Neural crest cell (in vitro differentiated cells): ENCODE measurements around the gene ADAM29. TPM values are rescaled to one million over a fixed set of nuclear protein-coding genes. Genes with fewer than 3 reads are reported as not detected.

ENCODE experiments used
- DNase-seq: peaks from one replicate; pipeline ENCODE4 v3.0.0; 2021; ENCODE audit warnings: low read depth, mixed read lengths, low spot score
- H3K27ac Mint-ChIP-seq: one replicate; pipeline ENCODE4 v1.8.0; 2021; ENCODE audit warnings: mild to moderate bottlenecking, mixed read lengths; ENCODE audit not compliant: unreplicated experiment
- H3K27me3 Mint-ChIP-seq: 2 replicates; pipeline ENCODE4 v1.8.0; 2021; ENCODE audit warnings: low read depth, mild to moderate bottlenecking, mixed read lengths
- H3K36me3 Mint-ChIP-seq: 2 replicates; pipeline ENCODE4 v1.8.0; 2021; ENCODE audit warnings: low read depth, mild to moderate bottlenecking, mixed read lengths
- H3K4me1 Mint-ChIP-seq: 2 replicates; pipeline ENCODE4 v1.8.0; 2021; ENCODE audit warnings: mixed read lengths
- H3K4me3 Mint-ChIP-seq: one replicate; pipeline ENCODE4 v1.8.0; 2021; ENCODE audit warnings: mild to moderate bottlenecking, mixed read lengths
- H3K9me3 Mint-ChIP-seq: 2 replicates; pipeline ENCODE4 v1.8.0; 2021; ENCODE audit warnings: mixed read lengths
- CTCF ChIP-seq: fragments of 200-600 bp; sonication (generic); conservative IDR thresholded peaks from 2 replicates; pipeline ENCODE4 v1.5.0; 2021; ENCODE audit warnings: antibody characterized with exemption, mild to moderate bottlenecking
- total RNA-seq: library from RNA; stranded (reverse); gene quantifications from 2 replicates; pipeline ENCODE4 v1.2.1, GENCODE V29; 2021

Gene ADAM29
- total RNA-seq, 1 donor from 2014 or later, result not detected

GRCh38 chr4:174912919-174913543, 5.1 kb upstream of the ADAM29 start:
- no peaks in the 10 kb centered on the region for H3K4me1 Mint-ChIP-seq
- H3K27me3 Mint-ChIP-seq, result no peaks in the 10 kb centered on the region
- H3K4me3 Mint-ChIP-seq, result no peak overlapping the region
- TF ChIP-seq CTCF, result no peak
- peaks cover 4% of the 10 kb centered on the region for H3K9me3 Mint-ChIP-seq
- no peaks in the 10 kb centered on the region for H3K36me3 Mint-ChIP-seq
- H3K27ac Mint-ChIP-seq, result no peak overlapping the region
- DNase-seq, result no peak

- Mint-ChIP-seq H3K9me3 (no peaks in the 10 kb centered on the region), H3K4me1 (no peaks in the 10 kb centered on the region), H3K36me3 (no peaks in the 10 kb centered on the region), H3K27me3 (no peaks in the 10 kb centered on the region), H3K4me3 (no peak overlapping the region), H3K27ac (no peak overlapping the region)
- no peak for DNase-seq
- TF ChIP-seq CTCF, result no peak
These were observed 1.8 kb downstream of the ADAM29 start for GRCh38 chr4:174919886-174920423.

- no peaks in the 10 kb centered on the region for H3K4me1 Mint-ChIP-seq
- no peaks in the 10 kb centered on the region for H3K9me3 Mint-ChIP-seq
- no peak for TF ChIP-seq CTCF
- no peak overlapping the region for H3K4me3 Mint-ChIP-seq
- no peaks in the 10 kb centered on the region for H3K36me3 Mint-ChIP-seq
- no peaks in the 10 kb centered on the region for H3K27me3 Mint-ChIP-seq
- no peak overlapping the region for H3K27ac Mint-ChIP-seq
- no peak for DNase-seq
These were observed 8.8 kb downstream of the ADAM29 start for GRCh38 chr4:174926958-174927357.

GRCh38 chr4:174928174-174928573, 10.0 kb downstream of the ADAM29 start:
- Mint-ChIP-seq H3K4me3 (no peak overlapping the region), H3K27ac (no peak overlapping the region), H3K9me3 (no peaks in the 10 kb centered on the region), H3K36me3 (no peaks in the 10 kb centered on the region), H3K4me1 (no peaks in the 10 kb centered on the region), H3K27me3 (no peaks in the 10 kb centered on the region)
- no peak for DNase-seq
- TF ChIP-seq CTCF, result no peak

- no peaks in the 10 kb centered on the region for H3K9me3 Mint-ChIP-seq
- DNase-seq, result no peak
- no peak for TF ChIP-seq CTCF
- H3K27me3 Mint-ChIP-seq, result no peaks in the 10 kb centered on the region
- H3K27ac Mint-ChIP-seq, result no peak overlapping the region
- H3K4me3 Mint-ChIP-seq, result no peak overlapping the region
- H3K36me3 Mint-ChIP-seq, result no peaks in the 10 kb centered on the region
- H3K4me1 Mint-ChIP-seq, result no peaks in the 10 kb centered on the region
These were observed 10.6 kb downstream of the ADAM29 start for GRCh38 chr4:174928575-174929253.
